ENCODE measurements around the gene PMS2. TPM values are rescaled to one million over a fixed set of nuclear protein-coding genes. Genes with fewer than 3 reads are reported as not detected.

PMS2 gene
- total and polyA plus RNA-seq, 9 of the 15 experiments (the other 6 are each of a cell fraction or from before 2014, with no cell fraction given), result 4.9 to 27.6 (median 16.5) TPM

DNA sequence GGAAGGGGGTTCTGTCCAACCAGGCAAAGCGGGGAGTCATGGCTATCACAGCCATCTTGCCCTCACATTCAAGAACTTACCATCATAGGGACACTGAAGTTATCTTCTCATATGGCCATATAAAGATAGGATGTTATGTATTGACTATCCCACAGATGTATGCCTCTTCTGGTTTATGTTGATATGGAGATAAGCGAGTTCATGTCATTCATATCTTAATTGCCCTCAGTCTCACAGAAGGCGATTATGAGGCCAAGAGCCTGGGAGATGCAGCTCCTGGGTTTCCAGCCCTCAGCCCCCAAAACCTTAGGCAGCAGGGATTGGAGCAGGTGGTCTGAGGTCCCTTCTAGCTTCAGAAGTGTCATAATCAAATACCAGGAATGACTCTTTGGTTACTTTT lies 13.9 kb upstream of the PMS2 start:
- Histone ChIP-seq H3K9ac (ENCODE audit: insufficient read depth in 1 of 2, low read depth in 2 of 2, low read length in 2 of 2) (no peak overlapping the region), H3K27ac (ENCODE audit: extremely low read depth, low read depth, low read length) (peak overlapping the region; percentile 24; the same call in 1 of the 3 replicates), H3K4me2 (ENCODE audit: insufficient read depth, low read length) (peak overlapping the region; percentile 2; the same call in 1 of the 2 replicates), H3K27me3 (ENCODE audit: control insufficient read depth in 2 of 2, insufficient read depth in 2 of 2, low read length in 2 of 2) (no peaks in the 10 kb centered on the region), H3K4me1 (replicated peaks in 1 of 2; ENCODE audit: control insufficient read depth in 2 of 2, insufficient read depth in 2 of 2, low read length in 2 of 2) (peaks cover 33 to 34% of the 10 kb centered on the region in 2 experiments; a peak in 4 of 5 replicates), H3K79me2 (ENCODE audit: control insufficient read depth, insufficient read depth, low read length) (peaks cover 20% of the 10 kb centered on the region; the same call in 1 of the 3 replicates), H3K9me3 (replicated peaks; ENCODE audit: control insufficient read depth, insufficient read depth, low read depth, low read length) (no peaks in the 10 kb centered on the region), H3K9me1 (ENCODE audit: control insufficient read depth, insufficient read depth, low read length) (peaks cover 6% of the 10 kb centered on the region), H3K4me3 (no peak overlapping the region), H4K20me1 (replicated peaks; ENCODE audit: control insufficient read depth, insufficient read depth, low read length) (peaks cover 17% of the 10 kb centered on the region), H3K36me3 (ENCODE audit: control insufficient read depth, insufficient read depth, low read length) (peaks cover 99% of the 10 kb centered on the region), H2AFZ (ENCODE audit: low read depth, low read length) (no peak overlapping the region)
- no TSS peak for BruUV-seq (replicated peaks)
- ATAC-seq (peak; percentile 8), FAIRE-seq (no peak), DNase-seq (ENCODE audit: extremely low read depth in 1 of 4, low spot score in 3 of 4) (peak in 1 of 4 experiments; percentile 48)
- CTCF ChIA-PET (ENCODE audit: low intra/inter-chr PET ratio), result no interaction called here
- in situ Hi-C loops (cut with MboI), result no loop called here
- POLR2A ChIA-PET, result interaction anchor here (0.6 to 2.3 kb wide), 5 partner anchors 14 to 467 kb away, joined by 3 to 15 read pairs (median 3); partner anchors contain the start of genes AIMP2 and PMS2
- 26% methylated on average over 3 of the region's 3 CpGs for WGBS (ENCODE audit: insufficient coverage, low coverage, missing lambda C conversion rate)
- intact Hi-C loops (cut with micrococcal nuclease), result no loop called here
- TF ChIP-seq POLR2A (conservative IDR thresholded peaks at IDR 0.05) (0 out of 2 replicates have a peak, but pooled peaks have one; percentile 15), U2AF1 (optimal IDR thresholded peaks at IDR 0.05; ENCODE audit: low read depth, low read length) (no peak), TRIM24 (IDR thresholded peaks at IDR 0.05) (peak in 1 of 2 experiments; percentile 43; a peak in 1 of 4 replicates), PRMT5 (CRISPR knock-in tag; IDR thresholded peaks at IDR 0.05) (no peak), MYNN (IDR thresholded peaks at IDR 0.05) (peak; percentile 47), MYNN (CRISPR knock-in tag; IDR thresholded peaks at IDR 0.05) (no peak), SRF (CRISPR knock-in tag; IDR thresholded peaks at IDR 0.05) (0 out of 4 replicates have a peak, but pooled peaks of 1 of the 2 experiments have one; percentile 22), POLR2G (IDR thresholded peaks at IDR 0.05; ENCODE audit: low read depth, low read length) (peak; percentile 31; the same call in 1 of the 2 replicates), CBFA2T3 (IDR thresholded peaks at IDR 0.05) (peak; percentile 90), SMARCA4 (IDR thresholded peaks at IDR 0.05) (peak; percentile 33; the same call in 1 of the 2 replicates), NCOR1 (IDR thresholded peaks at IDR 0.05) (peak; percentile 78), CEBPG (CRISPR knock-in tag; IDR thresholded peaks at IDR 0.05) (no peak), CEBPG (tag; conservative IDR thresholded peaks at IDR 0.05 in 1 of 2, IDR thresholded peaks at IDR 0.05 in 1 of 2) (no peak), CCNT2 (IDR thresholded peaks at IDR 0.05; ENCODE audit: borderline replicate concordance, extremely low read depth, insufficient read length, low read depth, low read length) (peak; percentile 73), MEIS2 (IDR thresholded peaks at IDR 0.05; ENCODE audit: partially characterized antibody) (peak; percentile 15), SOX6 (IDR thresholded peaks at IDR 0.05) (peak; percentile 16; the same call in 1 of the 2 replicates), SMAD4 (CRISPR knock-in tag; conservative IDR thresholded peaks at IDR 0.05) (0 out of 2 replicates have a peak, but pooled peaks have one; percentile 11), PML (IDR thresholded peaks at IDR 0.05; ENCODE audit: low read length) (0 out of 2 replicates have a peak, but pooled peaks have one; percentile 43), CBFA2T2 (conservative IDR thresholded peaks at IDR 0.05) (peak; percentile 86), CCAR2 (IDR thresholded peaks at IDR 0.05; ENCODE audit: low read depth, low read length) (no peak), C11orf30 (IDR thresholded peaks at IDR 0.05; ENCODE audit: low read depth) (no peak), EWSR1 (IDR thresholded peaks at IDR 0.05; ENCODE audit: borderline replicate concordance, low read depth, partially characterized antibody) (no peak), TAL1 (IDR thresholded peaks at IDR 0.05) (peak; percentile 78)
- TF ChIP-seq, protein P1, sequence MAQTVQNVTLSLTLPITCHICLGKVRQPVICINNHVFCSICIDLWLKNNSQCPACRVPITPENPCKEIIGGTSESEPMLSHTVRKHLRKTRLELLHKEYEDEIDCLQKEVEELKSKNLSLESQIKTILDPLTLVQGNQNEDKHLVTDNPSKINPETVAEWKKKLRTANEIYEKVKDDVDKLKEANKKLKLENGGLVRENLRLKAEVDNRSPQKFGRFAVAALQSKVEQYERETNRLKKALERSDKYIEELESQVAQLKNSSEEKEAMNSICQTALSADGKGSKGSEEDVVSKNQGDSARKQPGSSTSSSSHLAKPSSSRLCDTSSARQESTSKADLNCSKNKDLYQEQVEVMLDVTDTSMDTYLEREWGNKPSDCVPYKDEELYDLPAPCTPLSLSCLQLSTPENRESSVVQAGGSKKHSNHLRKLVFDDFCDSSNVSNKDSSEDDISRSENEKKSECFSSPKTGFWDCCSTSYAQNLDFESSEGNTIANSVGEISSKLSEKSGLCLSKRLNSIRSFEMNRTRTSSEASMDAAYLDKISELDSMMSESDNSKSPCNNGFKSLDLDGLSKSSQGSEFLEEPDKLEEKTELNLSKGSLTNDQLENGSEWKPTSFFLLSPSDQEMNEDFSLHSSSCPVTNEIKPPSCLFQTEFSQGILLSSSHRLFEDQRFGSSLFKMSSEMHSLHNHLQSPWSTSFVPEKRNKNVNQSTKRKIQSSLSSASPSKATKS (CRISPR knock-in tag; IDR thresholded peaks at IDR 0.05), result no peak
